Testis (tissue), 2 donors: ENCODE measurements around the gene CDH13.

Source experiments
- CTCF ChIP-seq, 3 experiments: fragments of 450-650 bp in 2 of 3; fragments of 200-600 bp in 1 of 3; sonication (generic) in 1 of 3; IDR thresholded peaks; one replicate each; pipeline ENCODE4 v1.5.1; 2016 to 2019; ENCODE audit warnings: antibody characterized with exemption in 3 of 3, mild to moderate bottlenecking in 2 of 3, moderate library complexity in 1 of 3
- POLR2A ChIP-seq: fragments of 450-650 bp; IDR thresholded peaks from one replicate; pipeline ENCODE4 v1.6.1; 2017; ENCODE audit warnings: antibody characterized with exemption, mild to moderate bottlenecking, moderate library complexity

DNA sequence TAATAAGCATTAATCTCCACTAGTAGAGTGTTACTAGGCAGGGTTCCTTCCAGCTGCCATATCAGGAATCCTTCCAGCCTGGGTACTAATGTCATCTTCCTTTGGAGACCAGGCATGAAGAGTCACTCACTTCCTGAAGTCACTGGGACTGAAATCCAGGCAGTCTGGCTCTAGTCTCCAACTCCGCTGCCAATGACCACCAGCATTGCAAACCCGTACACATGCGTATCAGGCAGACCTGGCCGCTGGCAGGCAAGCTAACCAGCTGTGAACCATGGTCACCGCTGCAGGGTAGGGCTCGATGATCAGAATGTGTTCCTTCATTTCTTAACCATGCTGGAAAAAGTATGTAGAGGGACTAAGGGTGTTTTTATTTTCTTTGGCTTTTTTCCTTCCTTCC is 255.5 kb downstream of the CDH13 start:
- no peak for TF ChIP-seq CTCF (IDR thresholded peaks at IDR 0.05)
- TF ChIP-seq POLR2A, result no peak
